ENCODE data around the gene ROR2.

Gene ROR2

GRCh38 chr9:91948597-91949391 lies 1.2 kb downstream of the ROR2 start:
- DNase-seq: peak in 3 of 4 experiments; percentile 10 to 15 (median 13)

GRCh38 chr9:91948101-91948596 lies 1.9 kb downstream of the ROR2 start:
- DNase-seq: no peak

GRCh38 chr9:91946653-91947488 lies 3.2 kb downstream of the ROR2 start:
- DNase-seq: no peak

GRCh38 chr9:91946196-91946595 lies 3.8 kb downstream of the ROR2 start:
- DNase-seq: no peak

- DNase-seq: no peak
Observed at GRCh38 chr9:91945277-91946085, 4.5 kb downstream of the ROR2 start.

GRCh38 chr9:91944711-91945110 lies 5.3 kb downstream of the ROR2 start:
- no peak for DNase-seq

- DNase-seq: no peak
Observed at GRCh38 chr9:91943478-91944470, 6.3 kb downstream of the ROR2 start.

GRCh38 chr9:91942201-91942600 lies 7.8 kb downstream of the ROR2 start:
- no peak for DNase-seq

GRCh38 chr9:91939978-91940377 lies 10.1 kb downstream of the ROR2 start:
- DNase-seq: no peak

GRCh38 chr9:91937727-91938126 lies 12.3 kb downstream of the ROR2 start:
- DNase-seq: no peak

- no peak for DNase-seq
Observed at GRCh38 chr9:91937056-91937455, 13.0 kb downstream of the ROR2 start.

GRCh38 chr9:91935805-91936514 lies 14.1 kb downstream of the ROR2 start:
- no peak for DNase-seq

GRCh38 chr9:91935066-91935749 lies 14.8 kb downstream of the ROR2 start:
- DNase-seq: no peak

- no peak for DNase-seq
Observed at GRCh38 chr9:91934654-91935053, 15.4 kb downstream of the ROR2 start.

GRCh38 chr9:91933556-91934352 lies 16.3 kb downstream of the ROR2 start:
- peak in 1 of 4 experiments; percentile 25 for DNase-seq

GRCh38 chr9:91930475-91930874 lies 19.6 kb downstream of the ROR2 start:
- DNase-seq: peak in 1 of 4 experiments; percentile 6

GRCh38 chr9:91929331-91929730 lies 20.7 kb downstream of the ROR2 start:
- no peak for DNase-seq

- DNase-seq: no peak
Observed at GRCh38 chr9:91927922-91928510, 22.0 kb downstream of the ROR2 start.

- DNase-seq: no peak
Observed at GRCh38 chr9:91924090-91924489, 25.9 kb downstream of the ROR2 start.

Data from suppressor macrophage (primary cell).